Adrenal gland (tissue), 12 donors: ENCODE data around the gene SLC48A1. TPM values are rescaled to one million over a fixed set of nuclear protein-coding genes. Genes with fewer than 3 reads are reported as not detected.

Source experiments
- DNase-seq, 7 donors: peaks; one replicate each; pipeline ENCODE4 v3.0.0-alpha.2; 2019 to 2020
- H3K27ac ChIP-seq, 5 donors: fragments of 200-600 bp; sonication (generic) in 4 of 5; 1 replicate in 3 of 5; 2 replicates in 2 of 5; pipeline versions ENCODE4 v1.5.1 to v1.8.0; 2016 to 2020; ENCODE audit warnings: mild to moderate bottlenecking in 1 of 5
- H3K27me3 ChIP-seq: fragments of 200-600 bp; 2 replicates; pipeline ENCODE4 v1.8.0; 2021
- H3K36me3 ChIP-seq, 2 donors: fragments of 200-600 bp; replicated peaks in 1 of 2; 1 replicate in 1 of 2; 2 replicates in 1 of 2; pipeline versions ENCODE4 v1.5.1 to v1.8.0; 2018 to 2022
- H3K4me1 ChIP-seq, 2 donors: fragments of 200-600 bp; replicated peaks in 1 of 2; 1 replicate in 1 of 2; 2 replicates in 1 of 2; pipeline versions ENCODE4 v1.5.1 to v1.8.0; 2018 to 2021
- H3K4me3 ChIP-seq, 4 donors: fragments of 200-600 bp; sonication (generic) in 3 of 4; one replicate each; pipeline ENCODE4 v1.5.1; 2016 to 2018
- H3K9me3 ChIP-seq, 3 donors: fragments of 200-600 bp; sonication (generic) in 1 of 3; replicated peaks in 1 of 3; 1 replicate in 2 of 3; 2 replicates in 1 of 3; pipeline versions ENCODE4 v1.5.1 to v1.8.0; 2016 to 2021
- CTCF ChIP-seq, 6 experiments: fragments of 450-650 bp in 4 of 6; fragments of 200-600 bp in 2 of 6; sonication (generic) in 1 of 6; IDR thresholded peaks; 1 replicate in 5 of 6; 2 replicates in 1 of 6; pipeline versions ENCODE4 v1.5.1 to v1.8.0; 2016 to 2021; ENCODE audit warnings: antibody characterized with exemption in 6 of 6, mild to moderate bottlenecking in 2 of 6, moderate library complexity in 1 of 6
- POLR2A ChIP-seq, 2 donors: fragments of 450-650 bp; IDR thresholded peaks; one replicate each; pipeline ENCODE4 v1.6.1; 2017; ENCODE audit warnings: antibody characterized with exemption in 2 of 2, mild to moderate bottlenecking in 2 of 2, moderate library complexity in 1 of 2
- WGBS, 4 donors: extraction: QIAGEN DNeasy Blood & Tissue Kit in 2 of 4; methylation state at CpG; one replicate each; pipeline versions ENCODE4 v1.1.5 to v1.1.7; 2013 to 2017; 5-methylcytosine and 5-hydroxymethylcytosine counted together
- intact Hi-C, 2 donors: fragments of 100-400 bp; cut with DNase I; formaldehyde crosslinking; loops; one replicate each; pipeline versions ENCODE4 v1.14.1 to v1.15.0; 2022 to 2023
- polyA plus RNA-seq, 3 donors: library from polyadenylated mRNA; stranded (reverse); fragments of 200-250 nt in 2 of 3; fragments of 350-450 nt in 1 of 3; fragmentation: Illumina TruSeq in 1 of 3; extraction: RNeasy Lipid Tissue Mini Kit (QIAGEN cat#74804) in 1 of 3; gene quantifications; one replicate each; pipeline ENCODE4 v1.2.3, GENCODE V29; 2013 to 2014
- total RNA-seq, 9 donors: library from RNA; depleted of rRNA in 4 of 9; stranded (reverse); fragments of >200 nt in 4 of 9; fragments of 120-200 nt in 1 of 9; fragmentation: NEBNext Ultra II Directional in 1 of 9; extraction: Animal tissue kit (Norgen Biotek cat#: 25700) in 1 of 9; gene quantifications; one replicate each; pipeline versions ENCODE4 v1.1.0 to v1.2.4, GENCODE V29; 2013 to 2023
- donor health status: healthy with polysubstance abuse.
- donor health status: Bipolar disorder and iron deficiency.
- donor health status: DM: yes; HTN: yes; CAD: no.
- donor health status: DM: no; HTN: no; CAD: no.
- donor health status: DM: no; HTN: no; CAD: no.
- donor health status: DM: yes; HTN: yes; CAD: no.

SLC48A1 gene
- total and polyA plus RNA-seq, 12 donors = 8.5 to 91.9 (median 57.5) TPM

DNA sequence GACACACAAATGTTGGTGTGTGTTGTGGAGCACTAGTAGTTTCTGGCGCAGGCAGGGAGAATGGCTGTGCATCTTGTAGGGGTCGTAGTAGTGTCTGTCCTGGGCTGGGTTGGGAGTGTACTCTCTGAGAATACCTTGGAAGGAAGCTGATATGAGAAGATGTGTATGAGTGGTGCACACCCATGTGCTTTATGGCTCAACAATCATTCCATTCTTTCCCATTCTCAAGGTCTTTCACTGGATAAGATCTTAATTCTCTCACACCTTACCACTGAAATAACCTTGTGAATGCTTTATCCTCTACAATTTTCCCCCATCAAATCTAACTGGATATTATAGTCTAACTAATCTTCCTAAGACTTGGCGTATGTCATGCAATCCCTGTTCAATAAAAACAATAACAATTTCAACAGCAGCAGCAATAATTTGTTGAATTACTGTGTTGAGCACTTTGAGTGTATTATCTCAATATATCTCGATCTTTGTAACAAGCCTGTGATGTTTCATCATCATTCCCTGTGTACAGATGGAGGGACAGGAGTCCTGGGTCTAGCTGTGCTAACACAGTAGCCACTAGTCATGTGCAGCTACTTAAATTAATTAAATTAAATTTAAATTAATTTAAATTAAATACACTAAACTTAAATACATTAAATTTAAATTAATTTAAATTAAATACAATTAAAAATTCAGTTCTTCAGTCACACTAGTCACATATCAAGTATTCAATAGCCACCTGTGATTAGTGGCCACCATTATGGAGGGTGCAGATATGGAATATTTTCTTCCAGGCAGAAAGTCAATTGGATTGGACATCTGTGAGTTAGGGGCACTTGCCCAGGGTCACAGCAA, 3.6 kb upstream of the SLC48A1 start:
- no peaks in the 10 kb centered on the region for H3K9me3 ChIP-seq
- DNase-seq = no peak
- WGBS, 4 donors = 83 to 90% (median 87%) methylated on average over 4 of the region's 4 CpGs
- H3K36me3 ChIP-seq = no peaks in the 10 kb centered on the region
- no peak overlapping the region for H3K4me3 ChIP-seq
- intact Hi-C loops = loop anchor here (5.0 kb wide), 2 partner anchors 47 to 57 kb away; no protein-coding TSS in a partner anchor
- peaks cover 8 to 17% of the 10 kb centered on the region in 2 donors for H3K4me1 ChIP-seq
- no peaks in the 10 kb centered on the region for H3K27me3 ChIP-seq
- peak overlapping the region in 4 of 5 donors; percentile 40 to 73 (median 60) for H3K27ac ChIP-seq
- TF ChIP-seq CTCF (IDR thresholded peaks at IDR 0.05) (no peak), POLR2A (IDR thresholded peaks at IDR 0.05) (no peak)

- TF ChIP-seq POLR2A (IDR thresholded peaks at IDR 0.05) (no peak), CTCF (IDR thresholded peaks at IDR 0.05) (no peak)
These were observed 2.8 kb upstream of the SLC48A1 start for GRCh38 chr12:47770086-47770726.

DNA sequence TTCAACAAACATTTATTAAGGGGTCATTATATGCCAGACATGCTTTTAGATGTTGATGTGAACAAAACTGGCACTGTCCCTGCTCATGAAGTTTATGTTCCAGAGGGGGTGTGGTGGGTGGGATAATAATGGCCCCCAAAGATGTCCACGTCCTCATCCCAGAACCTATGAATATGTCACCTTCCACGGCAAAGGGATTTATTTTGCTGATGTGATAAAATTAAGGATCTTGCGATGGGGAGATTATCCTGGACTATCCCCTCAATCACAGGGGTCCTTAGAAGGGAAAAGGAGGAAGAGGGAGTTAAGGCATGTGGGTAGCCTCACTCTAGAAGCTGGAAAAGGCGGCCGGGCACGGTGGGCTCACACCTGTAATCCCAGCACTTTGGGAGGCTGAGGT, 1.7 kb upstream of the SLC48A1 start:
- intact Hi-C loops = no loop called here

More at GRCh38 chr12:47770086-47770726, 2.8 kb upstream of the SLC48A1 start:
- Histone ChIP-seq H3K4me1 (peaks cover 12 to 25% of the 10 kb centered on the region in 2 donors), H3K9me3 (no peaks in the 10 kb centered on the region), H3K4me3 (no peak overlapping the region), H3K27me3 (no peaks in the 10 kb centered on the region), H3K36me3 (no peaks in the 10 kb centered on the region), H3K27ac (peak overlapping the region in 4 of 5 donors; percentile 40 to 73 (median 60))
- no peak for DNase-seq
- WGBS, 4 donors = 55 to 58% (median 56%) methylated on average over 3 of the region's 3 CpGs
- intact Hi-C loops = no loop called here

GRCh38 chr12:47772094-47772660, 861 bp upstream of the SLC48A1 start:
- peak overlapping the region in 3 of 5 donors; percentile 81 to 87 (median 86) for H3K27ac ChIP-seq
- no peak for DNase-seq
- 81 to 88% (median 86%) methylated on average over 13 of the region's 13 CpGs for WGBS, 4 donors

More for the DNA sequence above, 1.7 kb upstream of the SLC48A1 start:
- Histone ChIP-seq H3K27ac (no peak overlapping the region), H3K27me3 (no peaks in the 10 kb centered on the region), H3K9me3 (no peaks in the 10 kb centered on the region), H3K4me1 (peaks cover 23 to 36% of the 10 kb centered on the region in 2 donors), H3K4me3 (no peak overlapping the region), H3K36me3 (no peaks in the 10 kb centered on the region)
- whole genome bisulfite sequencing, 4 donors = 91 to 95% (median 93%) methylated on average over 6 of the region's 6 CpGs
- no peak for TF ChIP-seq POLR2A (IDR thresholded peaks at IDR 0.05)
- no peak for DNase-seq

More at GRCh38 chr12:47772094-47772660, 861 bp upstream of the SLC48A1 start:
- no peaks in the 10 kb centered on the region for H3K27me3 ChIP-seq
- TF ChIP-seq CTCF (IDR thresholded peaks at IDR 0.05) (no peak), POLR2A (IDR thresholded peaks at IDR 0.05) (no peak)
- H3K9me3 ChIP-seq = no peaks in the 10 kb centered on the region
- H3K4me3 ChIP-seq = peak overlapping the region in 1 of 4 donors; percentile 78
- H3K4me1 ChIP-seq = peaks cover 32 to 45% of the 10 kb centered on the region in 2 donors
- H3K36me3 ChIP-seq = no peaks in the 10 kb centered on the region
- intact Hi-C loops = no loop called here
